Left cardiac atrium (tissue), 4 donors: ENCODE results near the gene COX8A. TPM values are rescaled to one million over a fixed set of nuclear protein-coding genes. Genes with fewer than 3 reads are reported as not detected.
"Not testable (repeated sequence)": the region's sequence is repeated elsewhere in the genome, so short reads cannot be mapped to it uniquely, and the experiment has no call there.

Source experiments
- ATAC-seq, 2 donors: fragments of 200-7000 bp; cut with Tn5 transposase; one replicate each; pipeline ENCODE4 v1.9.1; 2020; ENCODE audit warnings: mild to moderate bottlenecking in 2 of 2, moderate library complexity in 2 of 2
- DNase-seq: peaks from one replicate; pipeline ENCODE4 v3.0.0-alpha.2; 2020
- intact Hi-C, 2 donors: fragments of 100-400 bp; cut with DNase I; formaldehyde crosslinking; loops; one replicate each; pipeline versions ENCODE4 v1.14.1 to v1.15.1; 2022 to 2023
- total RNA-seq, 2 donors: library from RNA; stranded (reverse); fragmentation: NEBNext Ultra II Directional; extraction: Animal tissue kit (Norgen Biotek cat#: 25700); gene quantifications; one replicate each; pipeline ENCODE4 v1.2.1, GENCODE V29; 2021
- donor health status: DM: no; HTN: yes; CAD: no.
- donor health status: DM: no; HTN: yes; CAD: no; lungs with severe emphysema.
- donor health status: DM: yes; HTN: yes; CAD: no.
- donor health status: Dilated cardiomyopathy.

The COX8A gene
- total RNA-seq, 2 donors from 2014 or later: 786 to 820 TPM

- DNase-seq (no peak), ATAC-seq (peak in 1 of 2 donors; percentile 60)
- intact Hi-C loops: no loop called here
Observed at GRCh38 chr11:63961608-63962412, 12.6 kb upstream of the COX8A start.

DNA sequence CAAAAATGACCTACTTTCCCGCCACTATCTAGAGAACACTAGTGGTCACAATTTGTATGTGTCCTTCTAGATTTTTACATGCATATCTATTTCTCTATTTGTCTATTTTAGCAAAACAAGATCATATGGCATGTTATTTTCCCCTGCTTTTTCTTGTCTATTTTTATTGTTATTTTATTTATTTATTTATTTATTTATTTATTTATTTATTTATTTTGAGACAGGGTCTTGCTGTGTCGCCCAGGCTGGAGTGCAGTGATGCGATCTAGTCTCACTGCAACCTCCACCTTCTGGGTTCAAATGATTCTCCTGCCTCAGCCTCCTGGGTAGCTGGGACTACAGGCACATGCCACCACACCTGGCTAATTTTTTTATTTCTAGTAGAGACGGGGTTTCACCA, 10.5 kb upstream of the COX8A start:
- DNase-seq, ATAC-seq, intact Hi-C loops: not testable (repeated sequence)

- DNase-seq (no peak), ATAC-seq (no peak)
- intact Hi-C loops: no loop called here
Observed at GRCh38 chr11:63966444-63966843, 8.0 kb upstream of the COX8A start.

- ATAC-seq (no peak), DNase-seq (no peak)
- intact Hi-C loops: no loop called here
Observed at GRCh38 chr11:63969461-63969860, 5.0 kb upstream of the COX8A start.

DNA sequence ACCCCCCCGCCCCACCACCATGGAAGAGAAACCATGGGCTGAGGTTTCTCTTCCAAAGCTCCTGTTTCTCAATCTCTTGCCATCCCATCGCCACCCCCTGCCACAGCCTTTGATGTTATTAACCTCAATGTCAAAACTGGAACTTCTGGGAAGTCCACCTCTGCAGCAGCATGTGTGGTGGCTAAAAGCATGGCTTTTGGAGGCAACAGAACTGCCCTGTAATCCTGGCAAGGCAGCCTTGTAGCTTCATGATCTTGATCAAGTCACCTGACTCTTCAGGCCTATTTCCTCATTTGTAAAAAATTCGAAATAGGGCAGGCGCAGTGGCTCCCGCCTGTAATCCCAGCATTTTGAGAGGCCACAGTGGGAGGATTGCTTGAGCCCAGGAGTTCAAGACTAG, 3.5 kb upstream of the COX8A start:
- intact Hi-C loops: no loop called here
- no peak for DNase-seq
- ATAC-seq: no peak

DNA sequence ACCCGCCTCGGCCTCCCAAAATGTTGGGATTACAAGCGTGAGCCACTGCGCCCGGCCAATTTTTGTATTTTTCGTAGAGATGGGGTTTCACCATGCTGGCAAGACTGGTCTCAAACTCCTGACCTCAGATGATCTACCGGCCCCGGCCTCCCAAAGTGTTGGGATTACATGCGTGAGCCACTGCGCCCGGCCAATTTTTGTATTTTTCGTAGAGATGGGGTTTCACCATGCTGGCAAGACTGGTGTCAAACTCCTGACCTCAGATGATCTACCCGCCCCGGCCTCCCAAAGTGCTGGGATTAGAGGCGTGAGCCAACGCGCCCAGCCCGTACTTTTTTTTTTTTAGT, 535 bp upstream of the COX8A start:
- ATAC-seq, DNase-seq, intact Hi-C loops: not testable (repeated sequence)

DNA sequence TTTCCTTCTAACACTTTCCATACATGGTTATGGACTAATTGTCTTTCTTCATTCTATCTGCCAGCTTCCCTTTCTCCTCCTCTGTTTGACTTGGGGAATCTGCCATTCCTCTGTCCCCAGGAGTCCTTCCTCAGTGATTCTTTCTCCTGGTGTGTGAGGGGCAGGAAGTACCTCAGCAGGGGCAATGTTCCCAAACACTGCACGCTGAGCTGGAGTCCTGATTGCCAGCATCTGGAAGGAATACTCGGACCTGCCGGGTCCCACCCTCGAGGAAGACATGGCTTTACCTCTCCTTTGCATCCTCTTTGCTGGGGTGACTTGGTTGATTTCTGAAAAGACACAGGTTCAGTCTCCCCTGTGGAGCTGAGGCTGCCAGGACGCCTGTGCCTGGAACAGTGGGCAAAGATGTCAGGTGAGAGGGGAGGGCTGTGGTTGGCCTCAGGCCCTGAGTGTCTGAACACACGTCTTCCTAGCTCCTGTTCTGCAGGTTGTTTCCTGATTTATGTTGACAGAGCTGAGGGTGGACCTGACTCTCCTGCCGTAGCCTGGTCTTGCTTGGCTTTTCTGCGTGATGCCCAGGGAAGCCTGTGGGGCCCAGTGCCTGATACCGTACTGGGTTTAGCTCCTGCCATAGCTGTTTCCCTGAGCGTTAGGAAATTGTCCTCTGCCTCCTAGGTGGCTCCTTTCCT, 4.3 kb downstream of the COX8A start:
- DNase-seq: no peak
- intact Hi-C loops: no loop called here
- no peak for ATAC-seq

- ATAC-seq: no peak
- DNase-seq: no peak
- intact Hi-C loops: no loop called here
Observed at GRCh38 chr11:63979426-63979825, 5.0 kb downstream of the COX8A start.

- ATAC-seq (peak; percentile 45 to 60), DNase-seq (peak; percentile 61)
- intact Hi-C loops: no loop called here
Observed at GRCh38 chr11:63985812-63986155, 11.4 kb downstream of the COX8A start.

DNA sequence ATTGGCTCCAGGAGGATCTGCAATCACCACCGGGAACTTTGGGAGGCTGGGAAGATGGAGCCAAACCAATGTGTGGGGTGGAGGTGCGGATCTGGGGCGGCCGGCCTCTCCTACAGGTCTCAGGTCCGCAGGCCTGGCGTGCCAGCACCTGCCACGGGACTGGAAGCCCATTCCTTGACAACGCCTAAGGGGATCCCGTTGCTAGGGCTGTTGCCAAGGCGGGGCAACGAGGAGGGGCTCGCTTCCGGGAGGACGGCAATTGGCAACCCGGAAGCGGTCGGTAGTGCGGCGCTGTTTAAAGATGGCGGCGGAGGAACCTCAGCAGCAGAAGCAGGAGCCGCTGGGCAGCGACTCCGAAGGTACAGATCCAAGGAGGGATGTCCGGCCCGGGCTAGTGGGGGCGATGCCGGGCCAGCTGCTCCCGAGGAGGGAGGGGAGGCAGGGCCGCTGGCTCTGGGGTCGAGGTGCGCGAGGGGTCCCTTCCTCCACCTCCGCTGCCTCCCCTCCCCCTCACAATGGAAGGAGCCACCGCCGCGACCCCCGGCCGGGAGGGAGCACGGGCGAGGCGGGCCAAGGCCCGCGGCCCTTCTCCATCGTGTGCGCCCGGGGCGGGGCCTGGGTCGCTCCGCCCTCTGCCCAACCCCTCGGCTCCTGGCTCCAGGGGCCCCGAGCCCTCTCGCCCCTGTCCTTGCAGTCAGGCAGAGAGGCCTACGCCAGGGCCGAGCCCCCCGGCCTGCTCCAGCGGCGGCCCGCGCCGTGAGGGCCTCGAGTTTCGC, 11.9 kb downstream of the COX8A start, which contains the start of gene OTUB1:
Gene OTUB1 (plus strand): TSS at position 283 of the 776 bp plus-strand sequence. CDS start 19 bp downstream, at position 302.
- intact Hi-C loops: no loop called here
- peak; percentile 94 for DNase-seq
- peak; percentile 97 for ATAC-seq

DNA sequence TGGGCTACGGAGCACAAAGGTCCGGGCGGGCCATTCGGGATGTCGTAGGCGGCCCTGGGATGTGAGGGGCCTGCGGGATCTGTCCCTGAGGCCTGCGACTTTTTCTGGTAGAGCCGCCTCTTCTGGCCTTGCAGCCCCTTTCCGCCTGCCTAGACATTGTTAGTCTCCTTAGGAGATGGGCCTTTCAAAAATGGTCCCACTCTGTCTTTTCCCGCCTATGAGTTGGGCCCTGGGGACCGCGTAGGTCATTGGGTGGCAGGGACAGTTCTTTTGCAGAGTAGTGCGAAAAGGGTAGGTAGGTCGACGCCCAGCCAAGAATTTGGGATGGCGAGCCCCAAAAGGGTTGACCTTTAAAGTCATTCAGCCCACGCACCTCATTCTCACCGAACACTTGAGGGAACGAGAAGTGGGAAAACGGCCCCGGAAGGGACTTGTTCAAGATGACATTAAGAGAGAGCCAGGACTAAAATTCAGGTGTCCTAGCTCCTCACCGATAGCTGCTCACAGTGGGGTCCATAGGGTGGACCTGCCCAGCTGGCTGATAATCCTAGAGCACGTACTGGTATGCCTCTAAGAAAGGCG, 12.6 kb downstream of the COX8A start:
- DNase-seq (no peak), ATAC-seq (no peak)
- intact Hi-C loops: no loop called here

GRCh38 chr11:63991558-63991957, 17.1 kb downstream of the COX8A start:
- DNase-seq (no peak), ATAC-seq (no peak)
- intact Hi-C loops: no loop called here

DNA sequence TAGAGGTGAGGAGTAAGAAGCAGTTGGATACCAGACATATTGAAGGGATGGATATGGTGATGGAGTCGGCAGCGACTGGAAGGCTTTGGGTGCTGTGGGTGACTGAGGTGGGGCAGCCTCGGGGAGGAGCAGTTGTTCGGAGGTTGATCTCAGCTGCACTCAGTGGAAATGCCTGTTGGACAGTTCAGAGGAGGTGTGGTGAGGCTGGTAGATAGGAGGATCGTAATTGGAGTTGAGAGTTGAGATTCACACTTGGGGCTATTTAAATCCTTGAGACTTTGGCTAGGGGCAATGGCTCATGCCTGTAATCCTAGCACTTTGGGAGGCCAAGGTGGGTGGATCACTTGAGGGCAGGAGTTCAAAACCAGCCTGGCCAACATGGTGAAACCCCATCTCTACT, 18.7 kb downstream of the COX8A start:
- DNase-seq: no peak
- ATAC-seq: no peak
- intact Hi-C loops: no loop called here

GRCh38 chr11:63993993-63994392, 19.6 kb downstream of the COX8A start:
- intact Hi-C loops: no loop called here
- DNase-seq (no peak), ATAC-seq (no peak)

DNA sequence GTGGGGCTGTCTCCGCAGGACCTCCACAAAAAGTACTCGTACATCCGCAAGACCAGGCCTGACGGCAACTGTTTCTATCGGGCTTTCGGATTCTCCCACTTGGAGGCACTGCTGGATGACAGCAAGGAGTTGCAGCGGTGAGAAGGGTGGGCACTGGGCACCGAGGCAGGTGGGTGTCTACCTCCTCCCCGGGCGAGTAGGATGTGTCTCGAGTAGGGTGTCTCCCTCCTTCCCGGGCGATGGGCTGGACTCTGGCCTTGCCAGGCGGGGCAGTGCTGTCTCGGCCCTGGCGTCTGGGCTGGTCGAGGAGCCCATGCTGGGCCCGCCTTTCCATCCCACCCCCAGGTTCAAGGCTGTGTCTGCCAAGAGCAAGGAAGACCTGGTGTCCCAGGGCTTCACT, 22.1 kb downstream of the COX8A start:
- intact Hi-C loops: no loop called here
- DNase-seq: no peak
- no peak for ATAC-seq

DNA sequence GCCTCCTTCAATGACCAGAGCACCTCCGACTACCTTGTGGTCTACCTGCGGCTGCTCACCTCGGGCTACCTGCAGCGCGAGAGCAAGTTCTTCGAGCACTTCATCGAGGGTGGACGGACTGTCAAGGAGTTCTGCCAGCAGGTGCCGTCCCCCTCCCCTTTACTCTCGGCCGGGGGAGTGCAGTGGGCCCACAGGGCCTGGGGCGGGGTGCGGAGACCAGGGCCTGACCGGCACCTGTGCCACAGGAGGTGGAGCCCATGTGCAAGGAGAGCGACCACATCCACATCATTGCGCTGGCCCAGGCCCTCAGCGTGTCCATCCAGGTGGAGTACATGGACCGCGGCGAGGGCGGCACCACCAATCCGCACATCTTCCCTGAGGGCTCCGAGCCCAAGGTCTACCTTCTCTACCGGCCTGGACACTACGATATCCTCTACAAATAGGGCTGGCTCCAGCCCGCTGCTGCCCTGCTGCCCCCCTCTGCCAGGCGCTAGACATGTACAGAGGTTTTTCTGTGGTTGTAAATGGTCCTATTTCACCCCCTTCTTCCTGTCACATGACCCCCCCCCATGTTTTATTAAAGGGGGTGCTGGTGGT, 22.8 kb downstream of the COX8A start:
- ATAC-seq: no peak
- intact Hi-C loops: no loop called here
- DNase-seq: no peak

GRCh38 chr11:63997801-63998337, 23.4 kb downstream of the COX8A start:
- ATAC-seq (no peak), DNase-seq (no peak)
- intact Hi-C loops: loop anchor here in 1 of 2 donors (2.0 kb wide), 1 partner anchor 151 kb away; no protein-coding TSS in a partner anchor

GRCh38 chr11:63998558-63999348, 24.3 kb downstream of the COX8A start:
- intact Hi-C loops: loop anchor here in 1 of 2 donors (2.0 kb wide), 1 partner anchor 150 kb away; no protein-coding TSS in a partner anchor
- DNase-seq (no peak), ATAC-seq (peak in 1 of 2 donors; percentile 1)
